Hippocampal formation (tissue), 2 donors: ENCODE data around the gene TWSG1.

Source experiments
- DNase-seq, 2 donors: peaks; one replicate each; lab custom pipeline; 2025; lab: John Stamatoyannopoulos, UW

TWSG1 gene

GRCh38 chr18:9334329-9334972 lies at the start of gene TWSG1:
TSS of gene TWSG1 (plus strand) at chr18:9334773. CDS start at chr18:9337230, 2,457 bp downstream.
- peak; percentile 85 to 95 for DNase-seq

- DNase-seq: no peak
Measured at GRCh38 chr18:9285604-9286003, 49.0 kb upstream of the TWSG1 start.

GRCh38 chr18:9287036-9287435 lies 47.5 kb upstream of the TWSG1 start:
- DNase-seq: no peak

- no peak for DNase-seq
Measured at GRCh38 chr18:9289698-9290097, 44.9 kb upstream of the TWSG1 start.

GRCh38 chr18:9290156-9290555 lies 44.4 kb upstream of the TWSG1 start:
- DNase-seq: no peak

- no peak for DNase-seq
Measured at GRCh38 chr18:9292047-9292446, 42.5 kb upstream of the TWSG1 start.

GRCh38 chr18:9293948-9294347 lies 40.6 kb upstream of the TWSG1 start:
- DNase-seq: no peak

GRCh38 chr18:9296233-9297006 lies 38.2 kb upstream of the TWSG1 start:
- DNase-seq: no peak

- DNase-seq: no peak
Measured at GRCh38 chr18:9297007-9297393, 37.6 kb upstream of the TWSG1 start.

GRCh38 chr18:9304388-9305070 lies 30.0 kb upstream of the TWSG1 start:
- DNase-seq: no peak

GRCh38 chr18:9319333-9319732 lies 15.2 kb upstream of the TWSG1 start:
- no peak for DNase-seq

- DNase-seq: no peak
Measured at GRCh38 chr18:9321017-9321452, 13.5 kb upstream of the TWSG1 start.

- DNase-seq: no peak
Measured at GRCh38 chr18:9321736-9322135, 12.8 kb upstream of the TWSG1 start.

GRCh38 chr18:9322744-9323143 lies 11.8 kb upstream of the TWSG1 start:
- DNase-seq: no peak

GRCh38 chr18:9323750-9324445 lies 10.7 kb upstream of the TWSG1 start:
- no peak for DNase-seq

- no peak for DNase-seq
Measured at GRCh38 chr18:9325716-9326115, 8.9 kb upstream of the TWSG1 start.

GRCh38 chr18:9328776-9329175 lies 5.8 kb upstream of the TWSG1 start:
- no peak for DNase-seq

GRCh38 chr18:9329471-9329870 lies 5.1 kb upstream of the TWSG1 start:
- DNase-seq: no peak

- no peak for DNase-seq
Measured at GRCh38 chr18:9330419-9330818, 4.2 kb upstream of the TWSG1 start.

- peak in 1 of 2 donors; percentile 36 for DNase-seq
Measured at GRCh38 chr18:9333441-9334328, 888 bp upstream of the TWSG1 start.

GRCh38 chr18:9334973-9335696 lies 562 bp downstream of the TWSG1 start:
- peak in 1 of 2 donors; percentile 66 for DNase-seq
